Activated CD4-positive, alpha-beta T cell treated with anti-CD3 and anti-CD28 coated beads, Interleukin-2, amount 10 ng/mL, durations not matched to agents 24 days and 14 days (primary cell): Measurements from ENCODE around the gene SLC16A8. TPM values are rescaled to one million over a fixed set of nuclear protein-coding genes. Genes with fewer than 3 reads are reported as not detected.
"Not testable (repeated sequence)": the region's sequence is repeated elsewhere in the genome, so short reads cannot be mapped to it uniquely, and the experiment has no call there.

Source experiments
- DNase-seq: peaks from one replicate; pipeline ENCODE4 v3.0.0; 2022
- H3K27ac Mint-ChIP-seq: one replicate; pipeline ENCODE4 v1.8.0; 2022; ENCODE audit warnings: mild to moderate bottlenecking, mixed read lengths
- H3K27me3 Mint-ChIP-seq: one replicate; pipeline ENCODE4 v1.8.0; 2022; ENCODE audit warnings: mixed read lengths
- H3K36me3 Mint-ChIP-seq: one replicate; pipeline ENCODE4 v1.8.0; 2022; ENCODE audit warnings: low read depth, mild to moderate bottlenecking, mixed read lengths
- H3K4me1 Mint-ChIP-seq: one replicate; pipeline ENCODE4 v1.8.0; 2021; ENCODE audit warnings: mixed read lengths
- H3K4me3 Mint-ChIP-seq: one replicate; pipeline ENCODE4 v1.8.0; 2022; ENCODE audit warnings: mild to moderate bottlenecking, moderate library complexity, mixed read lengths
- H3K9me3 Mint-ChIP-seq: one replicate; pipeline ENCODE4 v1.8.0; 2021; ENCODE audit warnings: mixed read lengths
- intact Hi-C: fragments of 100-400 bp; cut with micrococcal nuclease; formaldehyde crosslinking; loops from one replicate; pipeline ENCODE4 v1.15.1; 2023
- total RNA-seq: library from RNA; stranded (reverse); gene quantifications from 2 replicates; pipeline ENCODE4 v1.2.3, GENCODE V29; 2022

SLC16A8 gene
- total RNA-seq, 1 donor from 2014 or later = not detected

DNA sequence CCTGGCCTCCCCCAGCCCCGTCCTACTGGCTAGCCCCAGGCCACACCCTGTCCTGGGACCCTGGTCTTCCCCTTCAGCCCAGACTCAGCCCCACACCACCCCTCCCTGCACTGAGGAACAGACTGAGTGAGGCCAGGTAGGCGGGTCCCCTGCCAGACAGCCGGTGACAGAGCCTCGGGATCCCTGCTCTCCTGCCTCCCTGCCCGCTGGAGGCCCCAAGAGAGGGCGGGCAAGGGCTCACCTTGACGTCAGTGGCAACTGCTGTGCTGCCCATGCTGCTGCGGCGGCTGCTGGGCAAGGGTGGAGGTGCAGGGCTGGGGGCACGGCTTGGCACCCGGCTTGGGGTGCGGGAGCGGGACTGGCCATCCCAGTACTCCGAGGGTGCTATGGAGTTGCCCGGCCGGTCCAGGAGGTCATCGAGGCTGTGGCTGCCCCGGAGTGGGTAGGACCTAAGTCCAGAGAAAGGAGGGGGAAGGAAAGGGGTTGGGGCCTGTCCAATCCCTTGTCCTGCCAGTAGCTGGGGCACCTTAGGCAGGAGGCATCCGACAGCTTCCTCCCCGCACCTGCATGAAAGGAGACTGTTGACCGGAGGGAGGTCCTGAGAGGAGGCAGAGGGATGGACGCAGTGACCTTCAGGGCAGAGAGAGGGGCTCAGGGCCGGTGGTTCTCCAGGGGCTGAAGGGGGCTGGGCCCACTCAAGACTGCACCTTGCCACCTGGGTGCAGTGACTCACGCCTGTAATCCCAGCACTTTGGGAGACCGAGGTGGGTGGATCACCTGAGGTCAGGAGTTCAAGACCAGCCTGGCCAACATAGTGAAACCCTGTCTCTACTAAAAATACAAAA is 2.2 kb upstream of the SLC16A8 start:
- no peak for DNase-seq
- no peaks in the 10 kb centered on the region for H3K9me3 Mint-ChIP-seq
- H3K36me3 Mint-ChIP-seq = no peaks in the 10 kb centered on the region
- H3K27me3 Mint-ChIP-seq = peaks cover 25% of the 10 kb centered on the region
- no peak overlapping the region for H3K4me3 Mint-ChIP-seq
- no peaks in the 10 kb centered on the region for H3K4me1 Mint-ChIP-seq
- no peak overlapping the region for H3K27ac Mint-ChIP-seq
- intact Hi-C loops = no loop called here

GRCh38 chr22:38085501-38085900 is 1.5 kb upstream of the SLC16A8 start:
- H3K9me3 Mint-ChIP-seq = no peaks in the 10 kb centered on the region
- H3K27ac Mint-ChIP-seq = no peak overlapping the region
- intact Hi-C loops = no loop called here
- DNase-seq = no peak
- no peaks in the 10 kb centered on the region for H3K4me1 Mint-ChIP-seq
- H3K36me3 Mint-ChIP-seq = no peaks in the 10 kb centered on the region
- peaks cover 27% of the 10 kb centered on the region for H3K27me3 Mint-ChIP-seq
- no peak overlapping the region for H3K4me3 Mint-ChIP-seq

DNA sequence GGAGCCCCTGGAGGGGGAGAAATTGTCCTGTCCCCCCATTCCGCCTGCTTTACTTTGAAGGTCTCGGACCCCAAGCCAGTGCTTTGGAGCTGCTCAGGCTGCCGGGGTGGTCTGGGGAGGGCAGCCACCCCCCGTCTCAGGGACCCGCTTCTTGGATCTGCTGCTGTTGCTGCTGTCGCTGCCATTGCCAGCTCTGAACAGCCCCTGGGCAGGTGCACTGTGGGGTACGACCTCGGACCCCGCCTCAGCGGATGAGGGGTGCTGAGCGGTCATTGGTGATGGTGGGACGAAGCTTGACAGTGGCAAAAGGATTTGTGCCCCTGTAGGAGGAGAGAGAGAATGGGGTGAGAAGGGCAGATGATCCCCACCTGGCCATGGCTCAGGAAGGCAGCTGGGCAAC is 1.1 kb upstream of the SLC16A8 start:
- peaks cover 27% of the 10 kb centered on the region for H3K27me3 Mint-ChIP-seq
- H3K4me1 Mint-ChIP-seq = no peaks in the 10 kb centered on the region
- DNase-seq = no peak
- intact Hi-C loops = no loop called here
- H3K27ac Mint-ChIP-seq = no peak overlapping the region
- H3K4me3 Mint-ChIP-seq = no peak overlapping the region
- no peaks in the 10 kb centered on the region for H3K36me3 Mint-ChIP-seq
- H3K9me3 Mint-ChIP-seq = no peaks in the 10 kb centered on the region

DNA sequence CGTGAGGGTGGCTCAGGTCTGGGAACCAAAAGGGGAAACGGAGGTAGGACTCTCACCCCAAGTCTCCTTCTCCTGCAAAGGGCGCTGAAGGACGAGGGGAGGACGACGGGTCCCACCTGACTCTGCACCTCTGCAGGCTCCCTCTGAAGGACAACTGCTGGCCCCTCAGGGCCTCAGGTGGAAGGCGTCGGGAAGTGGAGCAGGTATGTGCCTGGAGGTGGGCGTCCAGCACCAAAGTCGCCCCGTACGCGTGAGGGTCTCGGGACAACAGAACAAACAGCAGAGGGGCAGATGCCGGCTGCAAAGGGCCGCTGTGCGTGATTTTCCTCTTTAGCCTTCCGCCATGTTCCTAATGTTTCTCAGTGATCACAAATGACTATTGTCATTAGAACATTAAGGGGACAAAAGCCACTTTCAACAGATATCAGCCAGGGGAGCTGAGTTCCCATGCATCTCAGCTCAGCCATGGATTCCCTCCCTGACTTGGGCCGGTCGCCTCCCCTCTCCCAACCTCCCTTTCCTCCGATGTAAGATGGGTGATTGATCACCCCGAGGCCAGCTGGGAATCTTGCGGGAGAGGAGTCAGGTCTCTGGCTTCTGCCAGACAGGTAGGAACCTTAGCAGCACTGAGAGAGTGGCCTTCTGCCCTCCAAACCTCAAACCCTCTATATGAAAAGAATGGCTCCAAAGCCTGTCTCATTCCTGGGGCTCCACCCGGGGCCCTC is 836 bp downstream of the SLC16A8 start:
- no peaks in the 10 kb centered on the region for H3K4me1 Mint-ChIP-seq
- H3K36me3 Mint-ChIP-seq = no peaks in the 10 kb centered on the region

GRCh38 chr22:38081941-38082828 is 1.8 kb downstream of the SLC16A8 start:
- intact Hi-C loops = no loop called here
- no peaks in the 10 kb centered on the region for H3K4me1 Mint-ChIP-seq
- peak overlapping the region; percentile 21 for H3K4me3 Mint-ChIP-seq
- H3K36me3 Mint-ChIP-seq = no peaks in the 10 kb centered on the region
- H3K9me3 Mint-ChIP-seq = no peaks in the 10 kb centered on the region
- H3K27me3 Mint-ChIP-seq = peaks cover 27% of the 10 kb centered on the region
- no peak overlapping the region for H3K27ac Mint-ChIP-seq
- no peak for DNase-seq

More for the DNA sequence above, 836 bp downstream of the SLC16A8 start:
- H3K27ac Mint-ChIP-seq = no peak overlapping the region
- DNase-seq = no peak
- peaks cover 33% of the 10 kb centered on the region for H3K27me3 Mint-ChIP-seq
- H3K4me3 Mint-ChIP-seq = no peak overlapping the region
- intact Hi-C loops = no loop called here
- no peaks in the 10 kb centered on the region for H3K9me3 Mint-ChIP-seq

- no peaks in the 10 kb centered on the region for H3K9me3 Mint-ChIP-seq
- intact Hi-C loops = no loop called here
- H3K4me3 Mint-ChIP-seq = no peak overlapping the region
- H3K27me3 Mint-ChIP-seq = peaks cover 27% of the 10 kb centered on the region
- H3K36me3 Mint-ChIP-seq = no peaks in the 10 kb centered on the region
- DNase-seq = no peak
- no peaks in the 10 kb centered on the region for H3K4me1 Mint-ChIP-seq
- H3K27ac Mint-ChIP-seq = no peak overlapping the region
Measured at GRCh38 chr22:38081636-38081940, 2.4 kb downstream of the SLC16A8 start.

DNA sequence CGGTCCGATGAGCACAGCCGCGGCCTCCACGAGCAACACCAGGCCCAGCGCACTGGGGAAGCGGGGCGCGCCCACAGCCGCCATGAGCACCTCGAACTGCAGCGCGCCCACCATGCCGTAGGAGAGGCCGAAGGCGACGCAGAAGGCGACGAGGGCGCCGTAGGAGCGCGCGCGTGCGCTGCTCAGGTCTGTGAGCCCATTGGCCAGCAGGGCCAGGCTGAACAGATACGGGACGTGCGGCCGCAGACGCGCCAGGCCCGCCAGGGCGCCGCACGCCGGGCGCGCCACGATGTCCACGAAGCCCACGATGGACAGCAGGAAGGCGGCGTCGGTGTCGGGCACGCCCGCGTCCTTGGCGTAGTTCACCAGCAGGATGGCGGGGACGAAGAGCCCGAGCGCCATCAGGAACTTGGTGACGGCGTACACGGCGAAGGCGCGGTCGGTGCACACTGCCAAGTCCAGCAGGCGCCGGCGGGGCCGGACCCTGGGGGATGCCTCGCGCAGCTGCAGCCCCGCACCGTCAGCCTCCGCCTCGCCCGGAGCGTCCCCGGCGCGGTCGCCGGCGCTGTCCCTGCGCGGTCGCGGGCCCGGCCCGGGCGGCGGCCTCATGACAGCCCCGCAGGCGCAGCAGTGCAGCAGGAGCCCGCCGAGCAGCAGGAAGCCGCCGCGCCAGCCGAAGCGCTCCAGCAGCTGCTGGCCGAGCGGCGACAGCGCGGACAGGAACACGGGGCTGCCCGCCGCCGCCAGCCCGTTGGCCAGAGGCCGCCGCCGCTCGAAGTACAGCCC is 2.9 kb downstream of the SLC16A8 start:
- H3K36me3 Mint-ChIP-seq = no peaks in the 10 kb centered on the region
- H3K27ac Mint-ChIP-seq = no peak overlapping the region
- H3K27me3 Mint-ChIP-seq = peaks cover 27% of the 10 kb centered on the region
- no peaks in the 10 kb centered on the region for H3K4me1 Mint-ChIP-seq
- H3K9me3 Mint-ChIP-seq = no peaks in the 10 kb centered on the region
- peak; percentile 65 for DNase-seq
- peak overlapping the region; percentile 15 for H3K4me3 Mint-ChIP-seq
- intact Hi-C loops = no loop called here

- H3K4me3 Mint-ChIP-seq = no peak overlapping the region
- no peaks in the 10 kb centered on the region for H3K36me3 Mint-ChIP-seq
- no peak for DNase-seq
- H3K4me1 Mint-ChIP-seq = no peaks in the 10 kb centered on the region
- H3K27ac Mint-ChIP-seq = no peak overlapping the region
- H3K9me3 Mint-ChIP-seq = no peaks in the 10 kb centered on the region
- peaks cover 27% of the 10 kb centered on the region for H3K27me3 Mint-ChIP-seq
- intact Hi-C loops = no loop called here
Measured at GRCh38 chr22:38080474-38080849, 3.5 kb downstream of the SLC16A8 start.

- intact Hi-C loops = no loop called here
- H3K27ac Mint-ChIP-seq = no peak overlapping the region
- peaks cover 27% of the 10 kb centered on the region for H3K27me3 Mint-ChIP-seq
- DNase-seq = no peak
- H3K4me1 Mint-ChIP-seq = no peaks in the 10 kb centered on the region
- no peak overlapping the region for H3K4me3 Mint-ChIP-seq
- no peaks in the 10 kb centered on the region for H3K36me3 Mint-ChIP-seq
- no peaks in the 10 kb centered on the region for H3K9me3 Mint-ChIP-seq
Measured at GRCh38 chr22:38079804-38080203, 4.2 kb downstream of the SLC16A8 start.

- H3K4me3 Mint-ChIP-seq, intact Hi-C loops, H3K4me1 Mint-ChIP-seq, H3K36me3 Mint-ChIP-seq, H3K27ac Mint-ChIP-seq, DNase-seq, H3K9me3 Mint-ChIP-seq: not testable (repeated sequence)
- H3K27me3 Mint-ChIP-seq = peaks cover 27% of the 10 kb centered on the region
Measured at GRCh38 chr22:38079208-38079607, 4.8 kb downstream of the SLC16A8 start.

DNA sequence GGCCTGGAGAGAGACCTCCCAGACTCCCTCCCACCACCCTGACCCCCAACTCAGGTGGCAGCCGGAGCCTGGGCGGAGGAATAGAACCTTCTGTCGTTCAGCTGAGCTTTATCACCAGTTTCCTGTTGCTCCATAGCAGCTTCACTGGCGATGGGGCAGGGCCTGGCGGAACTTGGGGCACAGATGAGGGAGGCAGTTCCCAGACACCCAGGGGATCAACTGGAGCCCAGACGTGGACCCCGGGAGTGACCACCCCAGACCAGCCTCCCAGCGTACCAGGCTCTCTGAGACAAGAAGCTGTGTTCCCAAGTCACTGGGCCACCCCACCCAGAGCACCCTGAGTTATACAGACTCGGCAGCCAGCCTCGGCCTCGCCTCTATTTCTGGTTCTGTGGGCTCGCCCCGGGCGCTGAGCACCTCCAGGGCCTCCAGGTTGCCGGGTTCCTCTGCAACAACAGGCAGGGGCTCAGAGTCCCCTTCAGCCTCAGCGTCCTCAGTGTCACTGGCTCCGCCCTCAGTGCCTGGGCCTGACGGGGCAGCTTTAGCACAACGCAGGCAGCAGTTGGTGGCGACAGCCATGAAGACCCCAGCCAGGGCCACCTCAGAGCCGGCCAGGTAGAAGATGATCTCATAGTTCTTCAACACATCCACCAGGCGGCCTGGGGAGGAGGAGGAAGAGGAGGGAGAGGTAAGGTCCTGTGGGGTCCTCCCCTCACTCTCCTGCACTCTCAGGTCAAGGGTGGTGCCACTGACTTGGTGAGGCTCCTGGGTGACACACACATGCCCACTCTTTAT is 5.7 kb downstream of the SLC16A8 start:
- Mint-ChIP-seq H3K36me3 (no peaks in the 10 kb centered on the region), H3K27me3 (peaks cover 24% of the 10 kb centered on the region)
- intact Hi-C loops = no loop called here

GRCh38 chr22:38077595-38077994 is 6.4 kb downstream of the SLC16A8 start:
- no peaks in the 10 kb centered on the region for H3K36me3 Mint-ChIP-seq
- DNase-seq = no peak
- no peaks in the 10 kb centered on the region for H3K4me1 Mint-ChIP-seq
- no peak overlapping the region for H3K27ac Mint-ChIP-seq
- intact Hi-C loops = no loop called here
- H3K27me3 Mint-ChIP-seq = peaks cover 21% of the 10 kb centered on the region
- H3K4me3 Mint-ChIP-seq = no peak overlapping the region
- no peaks in the 10 kb centered on the region for H3K9me3 Mint-ChIP-seq

More for the DNA sequence above, 5.7 kb downstream of the SLC16A8 start:
- no peaks in the 10 kb centered on the region for H3K4me1 Mint-ChIP-seq
- no peaks in the 10 kb centered on the region for H3K9me3 Mint-ChIP-seq
- H3K27ac Mint-ChIP-seq = no peak overlapping the region
- no peak for DNase-seq
- H3K4me3 Mint-ChIP-seq = no peak overlapping the region

GRCh38 chr22:38077096-38077495 is 6.9 kb downstream of the SLC16A8 start:
- Mint-ChIP-seq H3K4me3 (no peak overlapping the region), H3K4me1 (no peaks in the 10 kb centered on the region), H3K36me3 (no peaks in the 10 kb centered on the region), H3K9me3 (no peaks in the 10 kb centered on the region), H3K27me3 (peaks cover 20% of the 10 kb centered on the region), H3K27ac (no peak overlapping the region)
- intact Hi-C loops = no loop called here
- DNase-seq = no peak
